Activated CD4-positive, alpha-beta T cell treated with anti-CD3 and anti-CD28 coated beads, Interleukin-2, amount 50 U/mL, for 48 hours (primary cell): ENCODE results near the gene ANKRD65.
A peak's percentile ranks its signal among the peaks of the same experiment; 100 is the strongest.
"Not testable (repeated sequence)": the region's sequence is repeated elsewhere in the genome, so short reads cannot be mapped to it uniquely, and the experiment has no call there.

ENCODE experiments used
- DNase-seq, 2 experiments: peaks; one replicate each; pipeline ENCODE4 v3.0.0-alpha.2; 2020

Gene ANKRD65

DNA sequence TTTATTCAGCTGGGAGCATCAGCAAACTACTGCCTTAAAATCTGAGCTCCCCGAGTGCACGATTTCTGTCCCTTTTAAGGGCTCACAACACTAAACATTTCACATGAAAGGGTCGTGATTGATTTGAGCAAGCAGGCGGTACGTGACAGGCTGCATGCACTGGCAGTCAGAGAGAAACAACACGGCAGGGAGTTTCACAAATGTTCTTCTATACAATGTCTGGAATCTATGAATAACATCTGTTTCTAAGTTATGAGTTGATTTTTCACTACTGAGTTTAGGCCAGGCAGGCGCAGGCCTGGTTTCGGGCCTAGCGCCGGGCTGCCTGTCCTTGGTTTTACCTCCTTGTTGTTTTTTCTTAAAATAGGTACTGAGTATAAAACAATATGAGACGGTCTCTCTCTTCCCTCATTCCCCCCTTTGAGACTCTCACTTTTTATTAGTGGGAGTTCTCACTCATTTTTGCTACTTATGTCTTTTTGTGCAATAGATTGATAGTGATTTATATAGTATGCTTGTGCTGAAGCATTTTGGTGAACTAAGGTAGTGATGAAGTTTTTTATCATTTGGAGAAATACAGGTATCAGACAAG, 8.7 kb downstream of the ANKRD65 start:
- DNase-seq: peak in 1 of 2 experiments; percentile 51

DNA sequence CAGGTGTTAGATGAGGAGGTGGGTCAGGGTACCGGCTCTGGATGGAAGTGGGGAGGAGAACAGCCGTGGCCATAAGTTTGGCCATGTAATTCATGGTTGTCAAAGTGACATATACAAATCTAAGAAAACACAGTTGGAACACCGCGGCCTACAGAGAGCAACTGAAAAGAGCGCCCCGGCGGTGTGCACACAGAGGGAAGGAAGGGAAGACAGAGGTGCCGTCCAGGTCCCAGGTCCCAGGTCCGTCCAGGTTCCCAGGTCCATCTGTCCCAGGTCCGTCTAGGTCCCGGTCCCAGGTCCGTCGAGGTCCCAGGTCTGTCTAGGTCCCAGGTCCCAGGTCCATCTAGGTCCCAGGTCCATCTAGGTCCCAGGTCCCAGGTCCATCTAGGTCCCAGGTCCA, 9.4 kb downstream of the ANKRD65 start:
- no peak for DNase-seq

DNA sequence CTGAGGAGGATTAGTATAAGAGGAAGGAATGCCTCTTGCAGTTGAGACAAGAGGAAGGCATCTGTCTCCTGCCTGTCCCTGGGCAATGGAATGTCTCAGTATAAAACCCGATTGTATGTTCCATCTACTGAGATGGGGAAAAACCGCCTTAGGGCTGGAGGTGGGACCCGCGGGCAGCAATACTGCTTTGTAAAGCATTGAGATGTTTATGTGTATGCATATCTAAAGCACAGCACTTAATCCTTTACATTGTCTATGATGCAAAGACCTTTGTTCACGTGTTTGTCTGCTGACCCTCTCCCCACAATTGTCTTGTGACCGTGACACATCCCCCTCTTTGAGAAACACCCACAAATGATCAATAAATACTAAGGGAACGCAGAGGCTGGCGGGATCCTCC, 10.8 kb downstream of the ANKRD65 start:
- not testable (repeated sequence) for DNase-seq

DNA sequence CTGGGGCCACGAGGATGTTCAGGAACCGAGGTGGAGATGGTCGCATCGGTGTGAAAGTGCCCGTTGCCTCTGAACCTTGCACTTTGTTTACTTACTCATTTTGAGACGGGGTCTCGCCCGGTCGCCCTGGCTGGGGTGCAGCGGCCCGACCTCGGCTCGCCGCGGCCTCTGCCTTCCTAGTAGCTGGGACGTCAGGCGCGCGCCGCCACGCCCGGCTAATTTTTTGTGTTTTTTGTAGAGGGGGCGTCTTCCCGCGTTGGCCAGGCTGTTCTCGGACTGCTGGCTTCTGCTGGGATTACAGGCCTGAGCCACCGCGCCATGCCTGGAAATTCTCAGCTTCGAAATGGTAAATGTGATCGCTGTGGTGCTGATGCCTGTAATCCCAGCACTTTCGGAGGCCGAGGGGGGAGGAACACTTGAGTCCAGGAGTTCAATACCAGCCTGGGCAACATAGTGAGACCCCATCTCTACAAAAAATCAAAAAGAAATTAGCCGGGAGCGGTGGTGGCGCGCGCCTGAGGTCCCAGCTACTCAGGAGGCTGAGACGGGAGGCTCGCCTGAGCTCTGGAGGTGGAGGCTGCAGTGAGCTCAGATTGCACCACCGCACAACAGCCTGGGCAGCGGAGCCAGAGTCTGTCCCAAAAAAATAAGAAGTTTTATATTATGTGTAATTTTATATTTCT, 13.3 kb downstream of the ANKRD65 start:
- DNase-seq: peak; percentile 21 to 40

DNA sequence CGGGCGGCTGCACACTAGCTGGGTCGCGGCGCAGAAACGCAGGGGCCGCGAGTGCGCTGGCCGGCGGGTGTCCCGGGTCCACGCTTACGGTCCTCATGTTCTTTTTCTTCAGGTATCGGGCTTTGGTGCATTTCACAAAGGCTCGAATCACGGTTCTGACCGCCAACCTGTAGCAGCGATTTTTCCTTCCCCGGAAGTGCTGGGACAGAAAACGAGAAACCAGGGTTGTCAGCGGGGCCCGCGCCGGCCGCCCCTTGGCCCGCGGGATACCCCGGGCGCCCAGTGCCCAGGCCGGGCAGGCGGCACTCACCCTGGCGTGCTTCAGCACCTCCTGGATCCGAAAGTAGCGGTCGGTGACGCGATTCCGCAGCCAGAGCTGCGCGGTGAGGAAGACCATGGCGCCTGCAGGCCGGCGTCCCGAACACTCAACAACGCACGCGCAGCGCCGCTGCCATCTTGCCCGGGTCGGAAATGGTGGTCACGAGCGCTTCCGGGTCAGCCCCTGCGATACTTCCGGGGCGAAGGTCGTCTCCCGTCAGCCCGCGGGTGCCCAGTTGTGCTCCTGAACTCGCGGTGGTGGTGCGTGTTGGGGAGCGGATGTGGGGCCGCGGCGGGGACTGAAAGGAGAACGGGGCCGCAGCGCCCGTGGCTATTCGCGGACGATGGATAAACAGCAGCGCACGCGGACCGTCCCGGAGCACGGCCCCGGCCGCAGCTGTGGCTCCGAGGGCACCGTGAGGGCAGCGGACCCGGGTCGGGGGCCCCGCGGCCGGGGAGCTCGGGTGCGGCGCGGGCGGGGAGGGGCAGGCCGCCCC, 14.0 kb downstream of the ANKRD65 start, which contains the start of gene MRPL20:
Gene MRPL20 (minus strand): TSS at position 473 of the 815 bp plus-strand sequence. CDS start 76 bp downstream, at position 397.
- DNase-seq: peak; percentile 96 to 97

DNA sequence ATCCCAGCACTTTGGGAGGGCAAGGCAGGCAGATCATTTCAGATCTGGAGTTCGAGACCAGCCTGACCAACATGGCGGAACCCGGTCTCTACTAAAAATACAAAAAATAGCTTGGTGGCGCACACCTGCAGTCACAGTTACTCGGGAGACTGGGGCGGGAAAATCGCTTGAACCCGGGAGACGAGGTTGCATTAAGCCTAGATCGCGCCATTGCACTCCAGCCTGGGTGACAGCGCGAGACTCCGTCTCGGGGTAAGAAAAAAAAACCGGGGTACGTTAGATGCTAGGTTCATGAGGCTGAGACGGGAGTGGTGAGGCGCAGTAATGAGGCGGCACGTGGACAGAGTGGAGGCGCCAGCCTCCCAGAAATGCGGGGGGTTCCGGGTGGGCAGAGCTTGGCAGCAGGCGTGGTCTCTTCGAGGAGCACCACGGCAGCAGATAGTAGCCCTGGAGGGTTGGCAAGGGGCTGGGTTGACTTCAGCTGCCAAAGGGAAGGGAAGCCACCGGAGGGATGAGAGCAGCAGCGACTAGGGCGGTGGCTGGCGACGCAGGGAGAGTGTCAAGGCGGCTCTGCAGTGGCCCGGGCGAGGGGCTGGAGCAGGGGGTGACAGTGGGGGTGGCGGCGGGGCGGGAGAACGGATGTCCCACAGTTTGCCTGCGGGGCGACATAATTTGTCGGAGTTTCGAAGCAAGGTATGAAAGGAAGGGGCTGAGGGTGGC, 14.8 kb downstream of the ANKRD65 start:
- no peak for DNase-seq

DNA sequence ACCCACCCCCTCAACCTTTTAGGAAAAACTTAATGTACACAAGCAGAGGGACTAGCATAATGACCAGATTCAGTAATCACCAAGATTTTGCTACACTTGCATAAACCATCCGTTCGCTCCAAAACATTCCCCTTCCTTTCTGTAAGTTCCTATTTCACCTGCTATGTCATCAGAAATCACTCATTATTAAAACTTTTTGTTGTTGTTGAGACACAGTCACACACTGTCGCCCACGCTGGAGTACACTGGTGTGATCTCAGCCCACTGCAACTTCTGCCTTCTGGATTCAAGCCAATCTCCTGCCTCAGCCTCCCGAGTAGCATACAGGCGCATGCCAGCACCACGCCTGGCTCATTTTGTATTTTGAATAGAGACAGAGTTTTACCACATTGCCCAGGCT, 17.4 kb downstream of the ANKRD65 start:
- no peak for DNase-seq

DNA sequence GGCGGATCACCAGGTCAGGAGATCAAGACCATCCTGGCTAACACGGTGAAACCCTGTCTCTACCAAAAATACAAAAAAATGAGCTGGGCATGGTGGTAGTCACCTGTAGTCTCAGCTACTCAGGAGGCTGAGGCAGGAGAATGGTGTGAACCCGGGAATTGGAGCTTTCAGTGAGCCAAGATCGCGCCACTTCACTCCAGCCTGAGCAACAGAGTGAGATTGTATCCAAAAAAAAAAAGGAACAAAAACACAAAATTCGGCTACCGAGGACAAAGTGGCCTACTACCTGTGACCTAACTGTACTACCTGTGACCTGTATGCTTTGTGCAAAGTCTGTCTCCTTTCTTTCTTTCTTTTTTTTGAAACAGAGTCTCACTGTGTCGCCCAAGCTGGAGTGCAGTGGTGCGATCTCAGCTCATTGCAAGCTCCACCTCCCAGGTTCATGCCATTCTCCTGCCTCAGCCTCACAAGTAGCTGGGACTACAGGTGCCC, 18.1 kb downstream of the ANKRD65 start:
- not testable (repeated sequence) for DNase-seq

DNA sequence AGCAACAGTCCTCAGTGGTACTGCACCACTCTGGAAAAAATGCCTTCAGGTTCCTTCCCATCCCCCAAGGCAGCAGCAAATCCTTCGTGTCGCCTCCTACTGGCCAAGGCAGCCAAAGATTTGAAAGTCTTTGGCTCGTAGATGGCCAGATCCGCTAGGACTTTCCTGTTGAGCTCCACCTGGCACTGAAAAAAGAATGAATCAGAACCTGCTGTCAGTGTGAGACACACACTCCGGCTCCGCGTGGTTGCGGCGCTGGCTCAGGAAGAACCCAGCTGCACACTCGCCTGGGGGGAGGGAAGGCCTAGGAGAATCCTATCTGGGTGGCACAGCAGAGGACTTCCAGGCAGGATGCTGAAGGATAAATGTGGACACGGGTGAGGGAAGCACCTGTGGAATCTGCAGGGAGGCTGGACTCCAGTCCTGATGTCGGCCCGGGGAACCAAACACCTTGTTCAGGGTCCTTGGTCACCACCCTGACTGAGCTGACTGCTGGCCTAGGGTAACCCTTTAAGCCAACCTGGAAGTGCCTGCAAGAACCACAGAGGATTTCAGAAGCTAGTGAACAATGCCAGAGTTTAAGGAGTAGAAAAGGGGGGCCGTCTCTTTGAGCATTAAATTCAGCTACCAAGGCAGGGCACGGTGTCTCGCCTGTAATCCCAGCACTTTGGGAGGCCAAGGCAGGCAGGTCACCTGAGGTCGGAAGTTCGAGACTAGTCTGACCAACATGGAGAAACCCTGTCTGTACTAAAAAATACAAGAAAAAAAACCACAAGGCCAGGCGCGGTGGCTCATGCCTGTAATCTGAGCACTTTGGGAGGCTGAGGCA, 18.8 kb downstream of the ANKRD65 start:
- DNase-seq: peak; percentile 60 to 65

DNA sequence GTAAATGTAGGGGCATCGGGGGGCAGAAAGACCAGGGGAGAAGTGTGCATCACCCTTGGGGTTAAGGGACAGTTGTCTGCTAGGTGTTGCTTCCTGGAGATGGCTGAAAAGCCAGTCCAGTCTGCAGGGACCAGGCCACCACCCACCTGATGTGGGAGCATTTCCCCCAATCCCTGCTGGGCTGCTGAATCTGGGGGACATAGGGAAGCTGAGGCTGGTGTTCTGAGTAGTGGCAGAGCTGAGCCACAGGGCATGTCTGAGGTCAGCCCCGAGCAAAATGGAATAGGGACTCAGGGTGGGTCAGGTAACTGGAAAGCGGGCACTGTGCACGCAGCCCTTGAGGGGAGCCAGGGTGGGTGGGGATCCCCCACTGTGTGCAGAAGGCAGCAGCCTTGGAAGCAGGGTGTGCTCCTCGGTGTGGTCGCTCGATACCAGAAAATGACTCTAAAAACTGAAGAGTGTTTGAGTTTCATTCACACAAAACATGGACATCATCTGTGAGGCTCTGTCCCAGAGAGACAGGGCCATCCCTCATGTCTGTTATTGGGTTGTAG, 19.5 kb downstream of the ANKRD65 start:
- no peak for DNase-seq

DNA sequence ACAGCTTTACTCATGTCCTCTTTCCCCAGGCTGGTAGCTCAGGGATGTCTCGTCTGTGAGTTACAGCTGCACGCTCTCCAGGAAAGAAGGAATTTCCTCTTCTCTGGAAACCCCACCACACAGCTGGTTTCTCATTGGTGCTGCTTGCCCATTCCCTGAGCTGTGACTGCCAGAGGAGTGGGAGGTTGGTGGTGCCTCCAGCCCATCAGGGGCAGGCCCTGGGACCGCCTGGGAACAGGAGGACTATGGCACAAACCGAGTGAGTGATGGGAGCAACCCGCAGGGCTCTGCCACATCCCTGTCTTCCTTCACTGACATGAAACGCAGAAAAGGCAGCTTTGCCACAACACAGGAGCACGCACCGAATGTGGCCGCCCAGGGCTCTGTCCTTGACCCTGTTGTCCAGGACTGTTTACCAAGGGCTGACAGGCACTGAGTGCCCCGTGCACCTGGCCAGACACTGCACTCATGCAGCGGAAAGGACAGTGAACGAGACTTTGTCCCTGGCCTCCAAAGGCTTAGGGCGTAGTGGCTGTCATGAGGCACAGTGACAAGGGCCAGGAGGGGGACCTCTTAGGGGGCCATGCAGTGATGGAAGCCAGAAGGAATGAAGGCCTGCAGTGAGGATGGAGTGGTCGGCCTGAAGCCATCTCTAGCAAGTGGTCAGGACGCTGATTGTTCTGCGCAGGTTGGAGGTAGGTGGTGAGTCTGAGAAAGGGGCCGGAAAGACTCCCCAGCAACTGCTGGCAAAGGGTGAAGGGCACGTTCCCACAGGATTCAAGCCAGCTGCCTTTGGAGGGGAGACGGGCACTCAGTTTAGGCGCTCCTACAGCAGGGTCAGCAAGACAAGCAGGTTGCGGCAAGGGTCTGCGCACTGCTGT, 20.3 kb downstream of the ANKRD65 start:
- no peak for DNase-seq

DNA sequence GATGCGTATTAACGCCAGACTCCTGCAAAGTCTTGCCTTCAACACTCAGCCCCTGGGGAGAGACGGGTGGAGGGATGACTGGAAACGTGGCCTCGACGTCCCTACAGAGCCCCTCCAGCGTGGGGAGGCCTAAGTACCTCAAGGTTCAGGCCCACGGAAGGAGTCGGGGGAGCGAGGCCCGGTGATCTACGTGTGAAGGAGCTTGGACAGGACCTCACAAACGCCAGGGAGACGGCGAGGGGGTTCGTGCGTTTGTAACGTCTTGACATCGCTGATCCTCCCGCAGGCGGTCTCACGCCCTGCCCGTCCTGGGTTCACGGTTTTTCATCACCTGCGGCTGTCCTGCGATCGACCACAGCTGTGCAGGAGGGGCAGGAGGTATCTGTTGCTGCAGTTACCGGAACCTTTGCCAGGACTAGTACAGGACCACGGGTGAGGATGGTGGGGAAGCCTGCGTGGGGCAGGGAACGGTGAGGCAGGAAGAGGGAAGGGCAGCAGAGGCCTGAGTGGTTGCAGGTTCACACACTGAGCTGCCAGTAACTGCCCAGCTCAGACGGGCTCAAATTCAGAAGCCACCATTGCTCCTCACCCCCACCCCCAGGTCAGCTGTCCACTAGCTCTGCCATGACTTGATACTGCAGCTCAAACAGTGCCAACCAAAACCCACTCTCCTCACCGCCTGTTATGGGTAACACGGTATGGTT, 21.1 kb downstream of the ANKRD65 start:
- peak in 1 of 2 experiments; percentile 37 for DNase-seq

DNA sequence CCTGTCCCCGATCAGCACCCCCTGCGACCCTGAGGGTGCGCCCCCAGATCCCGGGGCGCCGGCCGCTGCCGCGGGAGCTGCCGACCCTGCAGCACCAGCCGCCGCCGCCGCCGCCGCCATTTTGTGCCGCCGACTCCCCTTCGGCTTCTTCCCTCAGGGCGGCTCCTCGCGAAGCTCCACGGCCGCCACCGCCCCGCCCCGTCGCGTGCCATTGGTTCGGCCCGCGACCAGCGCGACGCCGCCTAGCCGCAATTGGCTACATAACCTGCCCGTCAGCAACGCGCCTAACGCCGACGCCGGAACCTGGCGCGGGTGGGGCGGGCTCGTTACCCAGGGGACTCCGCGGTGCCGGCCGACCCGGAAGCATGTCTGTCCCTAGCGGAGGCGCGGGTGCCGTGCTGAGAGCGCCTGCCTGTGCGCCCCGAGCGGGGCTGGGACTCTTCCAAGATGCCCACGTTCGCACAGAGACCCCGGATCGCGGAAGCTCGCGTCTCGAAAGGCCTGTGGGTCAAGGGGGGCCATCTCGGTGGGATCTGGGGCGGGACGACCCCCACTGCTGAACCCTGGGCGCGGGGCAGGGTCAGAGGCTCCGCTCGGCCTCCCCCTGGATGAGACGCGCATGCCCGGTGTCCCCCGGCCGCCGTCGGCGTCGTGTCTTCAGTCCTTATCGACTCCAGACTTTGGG, 21.7 kb downstream of the ANKRD65 start, which contains the start of gene CCNL2:
Gene CCNL2 (minus strand): TSS at position 149 of the 685 bp plus-strand sequence. CDS start 29 bp downstream, at position 120.
- peak; percentile 99 for DNase-seq

DNA sequence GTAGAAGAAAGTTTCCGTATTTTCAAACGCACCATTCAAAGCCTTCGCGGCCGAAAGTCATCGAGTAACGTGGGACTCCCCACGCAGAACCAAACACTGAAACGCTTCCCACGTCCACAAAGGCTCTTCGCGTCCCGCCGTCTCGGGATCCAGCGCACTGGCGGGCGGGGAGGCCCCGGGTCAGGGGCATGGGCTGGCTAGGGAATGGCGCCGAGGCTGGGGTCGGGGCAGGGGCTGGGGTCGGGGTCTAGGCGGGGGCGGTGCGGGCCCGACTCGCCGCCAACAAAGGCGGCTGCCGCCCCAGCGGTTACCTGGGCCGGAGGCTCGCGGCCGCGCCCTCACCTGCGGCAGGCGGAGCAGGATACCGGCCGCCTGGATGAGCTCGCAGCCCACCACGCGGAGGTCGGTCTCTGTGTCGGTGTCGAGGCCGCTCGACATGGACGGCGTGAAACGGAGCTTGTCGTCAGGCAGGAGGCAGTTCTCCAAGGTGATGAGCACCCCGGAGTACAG, 22.3 kb downstream of the ANKRD65 start:
- DNase-seq: no peak

DNA sequence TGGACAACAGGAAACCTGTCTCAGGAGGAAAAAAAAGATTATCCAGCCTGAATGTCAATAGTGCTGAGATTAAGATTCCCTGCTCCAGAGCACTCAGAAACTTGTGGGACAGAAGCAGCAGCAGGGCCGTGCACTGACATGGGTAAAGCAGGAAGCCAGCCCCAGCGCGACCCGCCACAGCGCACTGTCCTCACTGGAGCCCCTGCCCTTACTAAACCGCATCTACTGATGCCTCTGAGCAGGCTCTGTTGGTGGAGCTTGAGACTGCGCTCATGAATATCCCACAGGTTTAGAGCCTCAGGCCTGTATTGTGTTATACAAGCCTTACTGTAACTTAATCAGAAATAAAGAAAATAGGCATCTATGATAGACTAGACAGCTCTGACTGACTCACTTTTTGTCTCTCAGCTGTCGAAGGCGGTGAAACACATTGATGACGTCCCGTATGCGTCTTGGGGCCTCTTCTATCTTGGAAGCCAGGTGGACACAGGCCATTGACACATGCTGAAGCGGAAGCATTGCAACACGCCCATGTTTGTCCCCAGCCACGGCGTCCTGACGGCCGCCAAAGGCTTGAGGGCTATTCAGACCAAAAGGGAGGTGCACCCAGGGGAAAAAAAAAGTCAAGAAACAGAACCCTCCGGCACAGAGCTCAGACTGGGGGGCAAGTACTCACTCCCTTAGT, 23.1 kb downstream of the ANKRD65 start:
- no peak for DNase-seq

DNA sequence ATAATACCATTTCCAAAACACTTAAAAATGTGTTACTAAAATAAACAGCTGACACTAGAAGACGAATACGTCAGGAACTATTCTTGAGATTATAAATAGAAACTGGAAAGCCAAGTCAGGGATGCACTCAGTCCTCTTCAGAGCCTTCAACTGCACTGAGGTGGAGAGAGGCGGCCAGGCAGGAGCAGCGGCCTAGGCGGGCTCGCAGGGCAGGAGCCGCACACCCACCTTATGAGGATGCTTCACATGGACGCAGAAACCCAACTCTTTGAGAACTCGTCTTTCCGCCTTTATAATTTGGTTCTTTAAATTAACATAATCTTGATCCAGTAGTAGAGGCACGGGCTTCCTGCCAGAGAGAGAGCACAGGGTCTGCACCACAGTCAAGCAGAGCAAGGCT, 25.9 kb downstream of the ANKRD65 start:
- no peak for DNase-seq

DNA sequence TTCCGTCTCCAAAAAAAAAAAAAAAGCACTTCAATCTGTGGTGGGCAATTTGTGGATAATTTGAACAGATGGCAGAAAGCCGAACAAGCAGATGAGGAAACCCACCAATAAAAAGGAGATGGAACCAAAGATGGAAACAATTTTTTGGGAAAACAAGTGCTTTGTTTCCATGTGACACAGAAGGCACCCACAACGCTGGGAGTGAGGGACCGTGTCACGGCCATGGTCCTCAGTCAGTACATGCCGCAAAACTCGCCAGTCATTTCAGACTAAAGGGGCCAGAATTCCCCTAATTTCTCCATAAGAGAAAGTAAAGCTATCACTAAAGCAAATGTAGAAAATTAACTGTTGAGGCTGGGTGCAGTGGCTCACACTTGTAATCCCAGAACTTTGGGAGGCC, 27.0 kb downstream of the ANKRD65 start:
- DNase-seq: no peak

DNA sequence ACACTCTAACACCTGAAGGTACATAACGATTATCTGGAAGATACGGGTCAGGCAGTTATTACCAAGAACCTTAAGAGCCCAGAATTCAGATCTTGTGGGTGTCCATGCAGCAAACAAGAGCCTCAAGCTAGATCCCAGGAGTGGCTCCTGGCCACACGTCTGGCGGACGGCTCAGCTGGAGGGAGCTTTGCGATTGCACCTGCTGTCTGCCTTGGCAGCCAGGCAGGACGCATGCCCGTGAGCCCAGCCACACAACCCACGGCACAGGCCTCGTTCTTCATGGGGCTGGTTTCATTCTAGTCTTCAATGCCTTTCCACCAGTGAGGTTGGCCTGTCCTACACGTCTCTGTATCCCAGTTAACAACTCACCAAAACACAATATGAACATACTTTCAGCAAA, 27.6 kb downstream of the ANKRD65 start:
- DNase-seq: no peak
